GM06990 (cell line): ENCODE results near the gene SSR1.

Experiments
- DNase-seq: peaks from one replicate; pipeline ENCODE4 v3.0.0-alpha.2; 2011; ENCODE audit not compliant: insufficient read length; ENCODE audit errors: extremely low read depth
- H3K27me3 ChIP-seq: replicated peaks from 2 replicates; pipeline ENCODE4 v1.6.0; 2011; ENCODE audit warnings: low read length; ENCODE audit not compliant: control insufficient read depth, insufficient read depth
- H3K36me3 ChIP-seq: 2 replicates; pipeline ENCODE4 v1.5.1; 2011; ENCODE audit warnings: low read length; ENCODE audit not compliant: control insufficient read depth, insufficient read depth
- H3K4me3 ChIP-seq: replicated peaks from 2 replicates; pipeline ENCODE4 v1.5.1; 2011; ENCODE audit warnings: low read depth, mild to moderate bottlenecking, control low read depth, low read length
- CTCF ChIP-seq: IDR thresholded peaks from 2 replicates; pipeline ENCODE4 v1.5.1; 2011; ENCODE audit warnings: low read length, control low read depth, mild to moderate bottlenecking, inconsistent platforms; ENCODE audit not compliant: insufficient read depth, poor library complexity, severe bottlenecking

The SSR1 gene

GRCh38 chr6:7229376-7230326, 83.3 kb downstream of the SSR1 start:
- no peak for TF ChIP-seq CTCF
- DNase-seq = no peak
- Histone ChIP-seq H3K27me3 (no peaks in the 10 kb centered on the region), H3K36me3 (peaks cover 38% of the 10 kb centered on the region), H3K4me3 (no peak overlapping the region)

GRCh38 chr6:7228662-7229375, 84.2 kb downstream of the SSR1 start:
- TF ChIP-seq CTCF = no peak
- Histone ChIP-seq H3K27me3 (no peaks in the 10 kb centered on the region), H3K4me3 (no peak overlapping the region), H3K36me3 (peaks cover 42% of the 10 kb centered on the region)
- no peak for DNase-seq

GRCh38 chr6:7224731-7225130, 88.3 kb downstream of the SSR1 start:
- no peak for TF ChIP-seq CTCF
- Histone ChIP-seq H3K4me3 (no peak overlapping the region), H3K27me3 (no peaks in the 10 kb centered on the region), H3K36me3 (peaks cover 34% of the 10 kb centered on the region)
- DNase-seq = no peak

DNA sequence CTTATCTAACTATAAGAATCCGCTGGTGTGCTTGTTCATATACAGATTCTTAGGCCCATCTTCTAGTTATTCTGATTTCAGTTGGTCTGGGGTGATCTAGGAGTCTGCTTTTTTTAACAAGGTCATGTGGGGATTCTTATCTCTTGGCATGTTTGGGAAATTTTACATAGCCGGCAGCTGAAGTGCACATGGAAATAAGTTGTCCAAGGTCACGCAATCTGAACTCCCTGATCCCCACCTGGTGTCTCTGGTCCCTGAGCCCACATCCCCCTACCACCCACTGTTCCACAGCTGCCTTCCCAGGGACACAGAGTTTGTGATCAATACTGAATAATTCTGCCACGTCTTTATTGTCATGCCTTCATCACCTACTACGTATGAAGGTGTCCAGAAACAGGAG, 90.8 kb downstream of the SSR1 start:
- H3K4me3 ChIP-seq = no peak overlapping the region
- H3K36me3 ChIP-seq = peaks cover 30% of the 10 kb centered on the region
- H3K27me3 ChIP-seq = no peaks in the 10 kb centered on the region
- TF ChIP-seq CTCF = no peak
- no peak for DNase-seq

GRCh38 chr6:7219310-7219709, 93.7 kb downstream of the SSR1 start:
- no peak for DNase-seq
- peaks cover 33% of the 10 kb centered on the region for H3K36me3 ChIP-seq
- H3K27me3 ChIP-seq = no peaks in the 10 kb centered on the region
- no peak overlapping the region for H3K4me3 ChIP-seq
- no peak for TF ChIP-seq CTCF
